RCC 7860 (cell line): ENCODE results near the gene KCP.

Experiments
- DNase-seq: peaks from one replicate; pipeline ENCODE4 v3.0.0-alpha.2; 2015; ENCODE audit warnings: low spot score
- FAIRE-seq: peaks from 2 replicates; lab custom pipeline; 2012; peaks lifted over from hg19 to GRCh38; lab: Jason Lieb, UNC

KCP gene

GRCh38 chr7:128939075-128939860, 28.8 kb upstream of the KCP start:
- FAIRE-seq: no peak

GRCh38 chr7:128938544-128939074, 28.1 kb upstream of the KCP start:
- DNase-seq: no peak
- no peak for FAIRE-seq

More at GRCh38 chr7:128939075-128939860, 28.8 kb upstream of the KCP start:
- no peak for DNase-seq

GRCh38 chr7:128937647-128938543, 27.4 kb upstream of the KCP start, which contains the start of gene IRF5:
TSS of gene IRF5 (plus strand) at chr7:128937927. CDS start at chr7:128942082, 4,155 bp downstream.
- DNase-seq (peak; percentile 53), FAIRE-seq (no peak)

GRCh38 chr7:128937271-128937646, 26.8 kb upstream of the KCP start:
- FAIRE-seq (no peak), DNase-seq (no peak)

- FAIRE-seq (no peak), DNase-seq (no peak)
Measured at GRCh38 chr7:128936798-128937197, 26.3 kb upstream of the KCP start.

- FAIRE-seq: no peak
- no peak for DNase-seq
Measured at GRCh38 chr7:128935342-128935730, 24.8 kb upstream of the KCP start.

- DNase-seq (no peak), FAIRE-seq (no peak)
Measured at GRCh38 chr7:128934361-128935341, 24.1 kb upstream of the KCP start.

GRCh38 chr7:128933180-128933891, 22.8 kb upstream of the KCP start:
- FAIRE-seq (no peak), DNase-seq (no peak)

GRCh38 chr7:128932862-128933179, 22.3 kb upstream of the KCP start:
- DNase-seq: no peak
- no peak for FAIRE-seq

- FAIRE-seq: no peak
- no peak for DNase-seq
Measured at GRCh38 chr7:128931965-128932861, 21.7 kb upstream of the KCP start.

- FAIRE-seq: no peak
- DNase-seq: no peak
Measured at GRCh38 chr7:128931190-128931798, 20.8 kb upstream of the KCP start.

- no peak for DNase-seq
- no peak for FAIRE-seq
Measured at GRCh38 chr7:128928882-128929788, 18.6 kb upstream of the KCP start.

- no peak for DNase-seq
- FAIRE-seq: no peak
Measured at GRCh38 chr7:128928159-128928813, 17.8 kb upstream of the KCP start.

GRCh38 chr7:128924707-128925588, 14.4 kb upstream of the KCP start:
- no peak for DNase-seq

GRCh38 chr7:128923411-128923800, 12.9 kb upstream of the KCP start:
- DNase-seq (no peak), FAIRE-seq (no peak)

More at GRCh38 chr7:128924707-128925588, 14.4 kb upstream of the KCP start:
- FAIRE-seq: no peak
